GM18520 (cell line): ENCODE measurements around the gene MEGF6.
"Not testable (repeated sequence)": the region's sequence is repeated elsewhere in the genome, so short reads cannot be mapped to it uniquely, and the experiment has no call there.

ENCODE experiments used
- ATAC-seq: cut with Tn5 transposase; IDR thresholded peaks from one replicate; pipeline ENCODE4 v1.9.1; 2021; ENCODE audit not compliant: unreplicated experiment

The MEGF6 gene

DNA sequence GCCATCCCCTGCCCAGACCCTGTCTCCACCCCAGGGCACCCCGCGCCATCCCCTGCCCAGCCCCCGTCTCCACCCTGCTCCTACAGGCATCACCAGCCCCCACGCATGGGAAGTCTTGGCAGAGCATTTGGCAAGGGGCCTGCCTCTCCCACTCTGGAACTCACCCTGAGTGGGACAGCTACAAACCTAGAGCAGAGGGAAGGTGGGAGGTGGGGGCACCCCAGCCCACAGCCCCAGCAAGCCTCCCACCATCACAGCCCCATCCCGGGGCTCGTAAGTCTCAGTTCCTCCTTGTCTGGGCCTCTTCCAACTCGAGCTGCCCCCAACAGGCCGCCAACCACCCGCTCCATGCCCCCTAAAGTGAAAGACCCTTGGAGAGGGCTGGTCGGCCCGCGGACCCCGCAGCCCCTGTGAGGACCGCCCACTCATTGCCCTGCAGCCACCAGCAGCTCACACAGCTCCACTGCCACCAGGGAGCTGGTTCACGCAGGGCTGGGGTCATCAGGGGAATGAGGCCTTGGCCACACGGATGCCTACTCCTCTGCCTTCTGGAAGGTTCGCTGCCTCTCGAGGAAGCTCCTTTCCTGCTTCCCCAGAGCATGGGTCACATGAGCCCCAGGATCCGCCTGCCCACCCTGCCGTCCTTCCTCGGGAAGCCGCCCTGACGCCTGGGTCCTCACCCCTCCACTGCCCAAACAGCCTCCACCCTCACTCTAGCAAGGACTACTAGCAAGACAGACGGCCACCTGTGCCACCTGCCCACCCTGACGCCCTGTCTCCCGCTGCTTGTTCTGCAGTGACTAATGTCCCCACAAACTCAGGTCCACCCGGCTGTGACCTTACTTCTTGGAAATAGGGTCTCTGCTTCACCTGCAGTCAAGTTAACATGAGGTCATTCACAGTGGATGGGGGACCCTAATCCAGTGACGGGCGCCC is 14.4 kb downstream of the MEGF6 start:
- ATAC-seq, result no peak

DNA sequence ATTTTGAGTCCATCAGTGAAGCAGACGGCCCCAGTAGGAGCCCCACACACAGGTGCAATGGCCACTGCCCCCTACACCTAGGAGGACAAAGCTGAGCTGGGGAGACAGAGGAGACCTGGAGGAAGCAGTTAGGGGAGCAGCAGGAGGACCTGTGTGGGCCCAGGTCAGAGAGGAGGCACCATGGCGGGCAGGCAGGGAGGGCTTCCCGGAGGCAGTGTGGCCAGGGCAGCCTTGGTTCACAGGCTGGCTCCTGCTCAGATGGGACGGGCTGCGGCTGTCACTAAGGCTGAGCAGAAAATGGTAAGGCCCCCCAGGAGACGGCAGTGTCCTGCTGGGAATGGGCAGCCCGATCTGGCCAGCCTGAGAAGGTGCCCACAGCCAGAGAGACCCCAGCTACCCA is 15.4 kb downstream of the MEGF6 start:
- no peak for ATAC-seq

DNA sequence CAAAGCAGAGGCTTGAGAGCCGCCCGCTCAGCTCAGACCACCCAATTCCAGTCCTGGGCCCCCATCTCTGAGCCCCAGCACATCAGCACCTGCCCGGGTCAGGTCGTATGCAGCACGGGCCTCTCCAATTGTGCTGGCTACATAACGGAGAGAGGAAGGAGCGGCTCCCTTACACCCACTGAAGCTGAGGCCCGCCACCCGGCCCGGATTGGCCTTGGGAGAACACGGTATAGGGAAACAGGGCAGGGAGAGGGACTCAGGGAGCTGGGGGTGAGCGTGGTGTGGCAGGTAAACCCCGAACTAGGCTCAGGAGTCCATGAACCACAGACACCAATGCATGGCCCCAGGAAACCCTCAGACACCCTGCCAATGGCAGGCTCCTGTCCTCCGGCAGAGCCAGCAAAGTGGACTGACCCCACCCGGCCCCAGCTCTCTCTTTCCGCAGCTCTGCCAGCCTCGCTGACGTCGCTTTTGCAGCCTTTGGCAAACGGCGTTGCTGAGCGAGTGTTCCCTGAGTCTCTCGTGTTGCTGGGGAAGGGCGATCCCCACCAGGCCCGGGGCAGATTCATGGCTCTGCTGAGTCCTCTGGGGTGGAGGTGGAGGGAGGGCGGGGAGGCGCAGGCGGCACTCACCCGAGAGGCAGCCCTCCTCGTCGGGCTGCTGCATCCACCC is 16.5 kb downstream of the MEGF6 start:
- no peak for ATAC-seq

DNA sequence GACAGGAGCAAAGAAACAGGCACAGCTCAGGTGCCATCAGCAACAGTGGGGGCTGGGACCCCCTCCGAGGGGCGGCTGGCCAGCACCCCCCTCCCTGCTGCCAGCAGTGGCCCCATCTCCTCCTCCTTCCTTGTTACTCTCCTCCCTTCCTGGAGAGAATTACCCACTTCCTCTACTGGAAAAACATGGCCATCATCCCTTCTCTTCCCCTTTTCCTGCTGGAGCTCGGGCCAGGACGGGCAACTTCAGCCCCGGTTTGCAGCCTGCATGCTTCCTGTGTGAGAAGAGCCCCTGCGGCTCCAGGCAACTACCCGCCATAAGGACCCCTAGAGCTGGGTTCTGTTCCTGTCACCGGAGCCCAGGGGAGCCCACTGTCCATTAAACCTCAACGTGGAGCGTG is 17.6 kb downstream of the MEGF6 start:
- ATAC-seq, result no peak

DNA sequence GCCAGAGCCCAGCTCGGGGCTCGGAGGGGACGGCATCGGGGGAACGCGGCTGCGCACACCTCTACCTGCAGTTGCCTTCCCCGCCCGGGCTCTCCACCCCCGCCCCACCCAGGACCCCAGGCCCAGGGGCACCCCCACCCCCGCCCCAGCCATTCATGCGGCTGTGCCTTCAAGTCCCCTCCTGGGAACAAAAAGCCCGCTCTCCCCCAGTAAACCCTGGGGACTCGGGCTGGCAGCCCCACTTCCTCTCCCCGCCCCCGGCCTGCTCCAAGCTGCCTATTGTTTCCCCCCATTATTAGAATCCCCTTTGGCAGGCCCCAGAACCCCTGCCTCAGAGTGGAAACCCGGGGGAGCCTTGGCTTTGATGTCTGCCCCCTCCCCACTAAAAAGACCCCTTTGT is 18.0 kb downstream of the MEGF6 start:
- ATAC-seq, result no peak

DNA sequence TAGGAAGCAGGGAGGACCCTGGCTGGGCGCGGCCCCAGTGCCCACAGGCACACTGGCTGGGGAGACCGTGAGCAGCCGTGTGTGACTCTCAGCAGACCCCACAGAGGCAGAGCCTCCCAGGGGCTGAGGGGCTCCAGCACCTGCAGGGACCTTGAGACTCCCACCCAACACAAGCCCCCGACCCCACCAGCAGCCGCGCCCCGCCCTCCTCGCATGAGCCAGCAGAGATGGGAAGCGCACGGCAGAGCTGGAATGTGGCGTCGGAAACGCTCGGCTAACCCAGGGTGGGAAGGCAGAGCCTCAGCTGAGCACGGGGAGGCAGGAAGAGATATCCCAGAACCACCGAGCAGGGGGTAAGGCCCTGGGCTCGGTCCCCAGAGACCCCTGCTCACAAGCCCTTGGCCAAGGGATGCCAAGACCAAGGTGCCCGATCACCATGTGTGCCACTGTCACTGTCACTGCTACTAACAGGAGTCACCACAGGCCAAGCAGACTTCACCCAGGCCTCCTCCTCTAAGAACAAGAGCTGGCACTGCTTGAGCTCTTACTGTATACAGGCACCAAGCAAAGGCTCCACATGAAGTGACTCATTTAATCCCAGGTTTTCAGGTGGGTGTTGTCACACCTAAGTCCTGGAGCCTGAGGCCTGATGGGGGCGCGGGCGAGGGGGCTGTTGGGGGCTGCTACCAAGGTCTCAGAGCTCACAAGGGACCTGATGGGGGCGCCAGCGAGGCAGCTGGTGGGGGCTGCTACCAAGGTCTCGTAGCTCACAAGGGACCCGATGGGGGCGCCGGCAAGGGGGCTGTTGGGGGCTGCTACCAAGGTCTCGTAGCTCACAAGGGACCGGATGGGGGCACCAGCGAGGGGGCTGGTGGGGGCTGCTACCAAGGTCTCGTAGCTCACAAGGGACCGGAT is 20.1 kb downstream of the MEGF6 start:
- no peak for ATAC-seq

DNA sequence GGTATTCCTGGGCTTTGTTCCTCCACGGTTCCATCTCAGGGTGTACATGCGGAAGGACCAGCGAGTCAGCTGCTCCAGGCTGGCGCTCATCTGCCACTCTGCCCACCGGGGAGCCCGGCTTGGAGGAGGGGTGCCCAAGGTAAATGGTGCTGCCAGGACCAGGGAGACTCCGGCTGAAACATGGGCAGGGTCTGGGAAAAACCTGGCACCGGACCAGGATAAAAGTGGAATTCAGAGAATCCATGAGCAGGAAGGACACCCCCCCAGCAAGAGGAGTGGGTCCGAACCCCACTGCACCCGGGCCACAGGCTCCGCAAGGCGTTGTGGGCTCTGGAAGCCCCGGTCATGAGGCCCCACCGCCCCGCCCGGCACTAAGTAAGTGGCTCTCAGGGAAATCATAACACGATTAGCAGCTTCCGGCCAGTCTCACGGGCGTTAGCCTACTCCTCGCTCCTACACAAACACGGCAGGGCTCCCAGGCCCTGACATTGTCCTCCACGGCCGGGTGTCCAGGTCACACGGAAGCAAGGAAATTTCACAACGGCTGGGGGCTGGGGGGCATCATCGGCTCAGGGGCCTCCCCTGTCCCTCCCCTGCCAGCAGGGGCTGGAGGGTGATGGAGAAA is 21.1 kb downstream of the MEGF6 start:
- no peak for ATAC-seq

DNA sequence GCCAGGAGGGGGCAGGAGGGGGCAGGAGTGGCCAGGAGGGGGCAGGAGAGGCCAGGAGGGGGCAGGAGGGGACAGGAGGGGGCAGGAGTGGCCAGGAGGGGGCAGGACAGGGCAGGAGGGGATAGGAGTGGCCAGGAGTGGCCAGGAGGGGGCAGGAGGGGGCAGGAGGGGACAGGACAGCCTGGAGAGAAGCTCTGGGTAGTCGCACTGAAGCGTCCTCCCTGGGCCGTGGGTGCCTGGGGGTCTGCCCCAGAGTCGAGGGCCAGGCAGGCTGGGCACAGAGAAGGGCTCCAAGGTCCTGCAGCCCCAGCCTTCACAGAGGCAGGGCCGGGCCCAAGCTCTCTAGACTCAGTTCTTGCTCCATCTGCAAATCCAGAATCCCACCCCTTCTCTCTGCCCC is 22.9 kb downstream of the MEGF6 start:
- no peak for ATAC-seq

DNA sequence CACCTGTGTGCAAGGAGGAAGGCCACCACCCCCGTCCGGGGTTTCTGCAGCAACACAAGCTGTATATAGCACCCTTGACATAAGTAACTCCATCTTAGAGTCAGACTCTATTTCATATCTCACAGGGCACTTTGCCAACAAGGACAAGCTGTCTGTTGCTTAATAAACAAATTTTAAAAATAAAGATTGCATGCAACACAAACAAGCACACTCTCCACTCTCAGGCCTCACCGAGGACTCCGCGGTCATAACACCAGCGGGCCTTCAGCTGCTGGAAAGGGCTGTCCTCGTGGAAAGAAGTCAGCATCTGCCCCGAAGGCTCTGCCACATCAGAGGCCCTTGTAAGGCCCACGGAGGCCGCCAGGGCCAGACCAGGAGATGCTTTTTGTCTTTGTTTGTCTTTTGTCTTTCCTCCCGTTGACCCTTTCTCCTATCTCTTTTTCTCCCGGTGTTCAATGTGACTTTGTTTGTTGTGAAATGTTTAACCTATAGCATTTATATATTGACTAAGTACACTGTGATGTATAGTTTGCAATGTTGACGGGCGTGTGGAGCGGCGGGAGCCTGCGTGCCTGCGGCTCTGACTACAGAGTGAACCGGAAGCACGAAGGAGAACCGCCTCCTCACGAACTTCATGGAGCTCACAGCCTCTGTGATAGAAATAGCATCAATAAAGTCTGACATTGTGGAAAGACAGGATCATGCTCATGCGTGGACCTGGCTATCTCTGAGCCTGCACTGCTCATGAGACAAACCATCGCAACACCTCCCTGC is 24.1 kb downstream of the MEGF6 start:
- no peak for ATAC-seq

DNA sequence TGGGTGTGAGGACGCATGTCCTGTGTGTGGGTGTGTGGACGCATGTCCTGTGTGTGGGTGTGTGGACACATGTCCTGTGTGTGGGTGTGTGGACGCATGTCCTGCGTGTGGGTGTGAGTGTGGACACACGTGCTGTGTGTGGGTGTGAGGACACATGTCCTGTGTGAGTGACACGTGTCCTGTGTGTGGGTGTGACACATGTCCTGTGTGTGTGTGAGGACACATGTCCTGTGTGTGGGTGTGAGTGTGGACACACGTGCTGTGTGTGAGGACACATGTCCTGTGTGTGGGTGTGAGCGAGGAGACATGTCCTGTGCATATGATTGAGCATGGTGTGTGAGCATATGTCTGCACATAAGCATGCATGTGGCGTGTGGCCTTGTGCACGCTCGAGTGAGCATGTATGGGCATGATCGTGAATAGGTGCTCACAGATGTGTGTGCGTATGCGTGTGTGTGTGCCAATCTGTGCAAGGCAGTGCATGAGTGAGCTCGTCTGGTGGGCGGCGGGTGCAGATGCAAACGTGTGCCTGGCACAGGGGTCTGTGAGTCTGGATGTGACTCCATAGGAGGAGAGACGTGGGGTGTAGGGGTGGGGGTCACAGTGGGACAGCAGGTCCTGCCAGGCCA is 25.3 kb downstream of the MEGF6 start:
- no peak for ATAC-seq

DNA sequence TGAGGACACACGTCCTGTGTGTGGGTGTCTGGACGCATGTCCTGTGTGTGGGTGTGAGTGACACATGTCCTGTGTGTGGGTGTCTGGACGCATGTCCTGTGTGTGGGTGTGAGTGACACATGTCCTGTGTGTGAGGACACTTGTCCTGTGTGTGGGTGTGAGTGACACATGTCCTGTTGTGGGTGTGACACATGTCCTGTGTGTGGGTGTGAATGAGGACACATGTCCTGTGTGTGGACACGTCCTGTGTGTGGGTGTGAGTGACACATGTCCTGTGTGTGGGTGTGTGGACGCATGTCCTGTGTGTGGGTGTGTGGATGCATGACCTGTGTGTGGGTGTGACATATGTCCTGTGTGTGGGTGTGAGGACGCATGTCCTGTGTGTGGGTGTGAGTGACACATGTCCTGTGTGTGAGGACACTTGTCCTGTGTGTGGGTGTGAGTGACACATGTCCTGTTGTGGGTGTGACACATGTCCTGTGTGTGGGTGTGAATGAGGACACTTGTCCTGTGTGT is 25.9 kb downstream of the MEGF6 start:
- ATAC-seq, result not testable (repeated sequence)

DNA sequence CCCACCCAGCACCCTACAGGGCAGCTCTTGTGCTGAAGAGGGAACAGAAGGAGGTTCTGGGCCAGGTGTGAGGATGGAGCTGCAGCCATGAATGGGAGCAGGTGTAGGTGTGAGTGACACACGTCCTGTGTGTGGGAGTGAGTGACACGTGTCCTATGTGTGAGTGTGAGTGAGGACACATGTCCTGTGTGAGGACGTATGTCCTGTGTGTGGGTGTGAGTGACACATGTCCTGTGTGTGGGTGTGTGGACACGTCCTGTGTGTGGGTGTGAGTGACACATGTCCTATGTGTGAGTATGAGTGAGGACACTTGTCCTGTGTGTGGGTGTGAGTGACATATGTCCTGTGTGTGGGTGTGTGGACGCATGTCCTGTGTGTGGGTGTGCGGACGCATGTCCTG is 26.4 kb downstream of the MEGF6 start:
- ATAC-seq, result no peak

DNA sequence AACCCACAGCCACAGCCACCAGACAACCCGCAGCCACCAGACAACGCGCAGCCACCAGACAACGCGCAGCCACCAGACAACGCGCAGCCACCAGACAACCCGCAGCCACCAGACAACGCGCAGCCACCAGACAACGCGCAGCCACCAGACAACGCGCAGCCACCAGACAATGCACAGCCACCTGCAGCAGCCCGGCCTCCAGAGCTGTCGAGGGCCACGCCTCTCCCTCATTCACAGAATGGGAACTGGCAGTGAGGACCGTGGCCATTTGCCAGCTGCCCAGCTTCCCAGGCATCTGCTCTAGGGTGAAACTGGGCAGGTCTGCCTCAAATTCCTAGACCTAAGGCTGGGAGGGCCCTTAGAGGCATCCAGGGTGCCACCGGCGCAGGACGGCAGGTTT is 27.6 kb downstream of the MEGF6 start:
- not testable (repeated sequence) for ATAC-seq

DNA sequence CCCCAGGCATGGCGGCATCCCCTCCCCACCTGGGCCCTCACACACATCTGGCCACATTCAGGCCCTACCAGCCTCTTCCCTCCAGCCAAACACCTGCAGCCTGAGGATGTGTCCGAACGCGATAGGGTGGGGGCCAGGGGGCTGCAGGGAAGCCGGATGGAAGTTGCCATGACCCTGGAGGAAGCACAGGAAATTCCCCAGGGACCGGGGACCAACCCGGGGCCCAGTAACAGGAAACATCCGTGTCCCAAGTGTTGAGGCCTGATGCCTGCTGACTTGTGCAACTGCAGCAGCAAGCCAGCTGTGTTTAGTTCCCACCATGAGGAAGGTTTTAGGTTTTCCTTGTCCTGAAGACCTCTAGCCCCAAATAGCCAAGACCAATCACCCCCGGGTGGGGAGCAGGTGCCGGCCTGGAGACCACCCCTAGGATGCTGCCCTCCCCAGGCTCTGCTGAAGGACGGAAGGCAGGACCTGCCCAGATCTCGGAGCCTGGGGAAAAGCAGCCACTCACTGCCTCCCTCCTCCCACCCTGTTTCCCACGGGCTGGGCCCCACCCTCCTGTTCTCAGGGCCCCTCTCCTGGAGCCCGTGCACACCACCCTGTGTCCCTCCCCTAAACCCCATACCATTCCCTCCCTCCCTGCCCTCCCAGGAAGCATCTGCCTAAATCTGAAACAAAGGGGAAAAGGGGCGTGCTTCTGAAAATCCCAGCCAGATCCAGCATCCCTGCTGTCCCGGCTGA is 29.8 kb downstream of the MEGF6 start:
- no peak for ATAC-seq

DNA sequence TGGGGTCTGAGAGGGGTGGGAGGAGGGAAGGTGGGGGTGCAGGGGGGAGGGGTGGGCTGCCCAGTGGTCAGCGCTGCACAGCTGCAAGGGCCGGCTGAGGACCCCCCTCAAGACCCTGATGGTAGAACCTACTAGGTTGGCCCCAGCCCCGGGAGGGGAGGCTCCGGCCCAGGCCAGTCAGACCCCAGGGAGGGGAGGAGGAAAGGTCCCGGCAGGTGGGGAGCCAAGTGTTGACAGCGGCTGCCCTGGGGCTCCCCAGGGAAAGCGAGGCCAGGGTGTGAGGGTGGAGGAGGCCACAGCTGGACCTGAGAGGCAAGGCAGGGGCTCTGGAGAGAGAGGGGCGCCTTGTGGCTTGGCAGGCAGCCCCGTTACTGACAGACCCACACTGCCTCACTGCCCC is 31.1 kb downstream of the MEGF6 start:
- ATAC-seq, result no peak

DNA sequence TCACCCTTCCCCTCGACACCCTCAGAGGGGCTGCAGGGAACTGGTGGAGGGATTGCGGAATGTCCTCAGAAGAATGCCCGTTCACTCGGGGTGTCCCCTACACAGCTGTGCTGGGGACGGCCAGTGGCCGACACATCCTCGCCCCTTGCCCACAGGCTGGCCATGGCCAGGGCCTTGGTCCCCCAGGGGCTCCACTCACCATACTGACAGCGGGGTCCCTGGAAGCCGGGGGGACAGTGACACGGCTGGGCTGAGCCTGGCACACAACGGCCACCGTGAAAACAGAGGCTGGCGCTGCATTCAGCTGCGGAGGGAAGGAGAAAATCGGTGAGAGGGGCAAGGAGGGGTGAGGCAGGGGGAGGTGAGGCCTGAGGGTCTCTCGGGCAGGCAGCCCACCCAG is 31.7 kb downstream of the MEGF6 start:
- ATAC-seq, result no peak

DNA sequence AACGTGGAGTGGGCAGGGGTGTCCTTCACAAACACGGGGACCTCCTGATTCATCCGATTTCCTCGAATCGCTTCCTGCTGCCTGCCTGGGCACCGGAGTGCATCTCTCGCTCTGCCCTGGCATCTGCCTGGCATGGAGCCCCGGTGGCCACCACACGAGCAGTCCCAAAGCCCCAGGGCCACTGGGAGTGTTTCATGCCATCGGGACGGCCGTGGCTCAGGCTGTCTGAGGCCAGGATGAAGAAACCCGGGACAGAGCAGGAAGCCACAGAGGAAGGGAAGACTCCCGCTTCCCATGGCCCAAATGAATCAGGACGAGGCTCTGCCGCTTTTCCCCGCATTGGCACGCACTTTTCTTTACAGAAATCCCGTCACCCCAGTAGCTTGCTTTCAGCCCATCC is 32.4 kb downstream of the MEGF6 start:
- ATAC-seq, result no peak

DNA sequence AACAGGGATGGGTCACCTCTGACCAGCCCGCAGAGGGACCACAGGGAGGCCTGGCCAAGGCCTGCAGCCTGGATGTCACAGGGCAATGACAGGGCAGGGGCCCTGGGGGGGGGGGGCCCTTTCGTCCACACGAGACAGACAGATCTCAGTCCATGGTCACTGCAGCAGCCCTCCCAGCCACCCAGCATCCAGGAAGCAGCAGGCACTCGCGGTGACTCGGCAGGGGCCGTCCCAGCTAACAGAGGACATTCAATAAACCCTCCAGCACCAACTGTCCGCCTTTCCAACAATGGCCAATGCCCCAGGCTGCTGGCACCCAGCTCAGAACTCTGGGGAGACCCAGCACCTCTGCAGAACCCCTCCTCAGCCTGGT is 32.9 kb downstream of the MEGF6 start:
- ATAC-seq, result no peak
